ENCODE measurements around the gene PFKP. TPM values are rescaled to one million over a fixed set of nuclear protein-coding genes. Genes with fewer than 3 reads are reported as not detected.
A peak's percentile ranks its signal among the peaks of the same experiment; 100 is the strongest.

PFKP gene
- total RNA-seq, 1 donor from 2014 or later: 150 TPM

DNA sequence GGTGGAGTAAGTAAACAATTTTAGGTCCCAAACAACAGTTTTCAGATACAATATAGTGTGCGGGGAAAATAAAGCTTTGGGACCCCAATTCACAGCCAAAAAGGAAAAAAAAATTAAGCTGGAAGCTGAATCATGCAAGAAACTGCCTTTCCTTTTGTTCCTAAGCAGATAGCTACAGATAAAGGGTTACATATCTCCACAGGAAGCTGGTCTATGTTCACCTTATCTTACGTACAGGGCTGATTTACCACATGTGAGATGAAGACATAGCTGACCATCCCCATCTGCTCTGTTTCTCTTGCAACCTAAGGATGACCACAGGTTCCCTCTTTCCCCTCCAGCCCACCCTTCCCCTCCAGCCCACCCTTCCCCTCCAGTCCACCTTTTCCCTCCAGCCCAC lies 14.2 kb upstream of the PFKP start:
- no peaks in the 10 kb centered on the region for H3K9me3 Mint-ChIP-seq (ENCODE audit: unreplicated experiment)
- TF ChIP-seq, protein P1, sequence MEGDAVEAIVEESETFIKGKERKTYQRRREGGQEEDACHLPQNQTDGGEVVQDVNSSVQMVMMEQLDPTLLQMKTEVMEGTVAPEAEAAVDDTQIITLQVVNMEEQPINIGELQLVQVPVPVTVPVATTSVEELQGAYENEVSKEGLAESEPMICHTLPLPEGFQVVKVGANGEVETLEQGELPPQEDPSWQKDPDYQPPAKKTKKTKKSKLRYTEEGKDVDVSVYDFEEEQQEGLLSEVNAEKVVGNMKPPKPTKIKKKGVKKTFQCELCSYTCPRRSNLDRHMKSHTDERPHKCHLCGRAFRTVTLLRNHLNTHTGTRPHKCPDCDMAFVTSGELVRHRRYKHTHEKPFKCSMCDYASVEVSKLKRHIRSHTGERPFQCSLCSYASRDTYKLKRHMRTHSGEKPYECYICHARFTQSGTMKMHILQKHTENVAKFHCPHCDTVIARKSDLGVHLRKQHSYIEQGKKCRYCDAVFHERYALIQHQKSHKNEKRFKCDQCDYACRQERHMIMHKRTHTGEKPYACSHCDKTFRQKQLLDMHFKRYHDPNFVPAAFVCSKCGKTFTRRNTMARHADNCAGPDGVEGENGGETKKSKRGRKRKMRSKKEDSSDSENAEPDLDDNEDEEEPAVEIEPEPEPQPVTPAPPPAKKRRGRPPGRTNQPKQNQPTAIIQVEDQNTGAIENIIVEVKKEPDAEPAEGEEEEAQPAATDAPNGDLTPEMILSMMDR (IDR thresholded peaks at IDR 0.05): no peak
- H3K4me1 Mint-ChIP-seq (ENCODE audit: unreplicated experiment): peaks cover 47% of the 10 kb centered on the region
- no peak for DNase-seq (ENCODE audit: extremely low spot score, unreplicated experiment)
- no peak overlapping the region for H3K27ac Mint-ChIP-seq (ENCODE audit: unreplicated experiment)
- H3K36me3 Mint-ChIP-seq (ENCODE audit: unreplicated experiment): no peaks in the 10 kb centered on the region
- H3K4me3 Mint-ChIP-seq (ENCODE audit: unreplicated experiment): no peak overlapping the region
- H3K27me3 Mint-ChIP-seq (ENCODE audit: unreplicated experiment): no peaks in the 10 kb centered on the region

- Mint-ChIP-seq H3K36me3 (ENCODE audit: unreplicated experiment) (no peaks in the 10 kb centered on the region), H3K4me1 (ENCODE audit: unreplicated experiment) (peaks cover 37% of the 10 kb centered on the region), H3K4me3 (ENCODE audit: unreplicated experiment) (no peak overlapping the region), H3K27ac (ENCODE audit: unreplicated experiment) (peak overlapping the region; percentile 52), H3K27me3 (ENCODE audit: unreplicated experiment) (no peaks in the 10 kb centered on the region), H3K9me3 (ENCODE audit: unreplicated experiment) (no peaks in the 10 kb centered on the region)
- TF ChIP-seq, protein P1 (IDR thresholded peaks at IDR 0.05): no peak
- no peak for DNase-seq (ENCODE audit: extremely low spot score, unreplicated experiment)
Measured at GRCh38 chr10:3054183-3054850, 13.0 kb upstream of the PFKP start.

GRCh38 chr10:3054851-3055199 lies 12.5 kb upstream of the PFKP start:
- no peak for DNase-seq (ENCODE audit: extremely low spot score, unreplicated experiment)
- Mint-ChIP-seq H3K4me1 (ENCODE audit: unreplicated experiment) (peaks cover 33% of the 10 kb centered on the region), H3K4me3 (ENCODE audit: unreplicated experiment) (no peak overlapping the region), H3K9me3 (ENCODE audit: unreplicated experiment) (no peaks in the 10 kb centered on the region), H3K36me3 (ENCODE audit: unreplicated experiment) (no peaks in the 10 kb centered on the region), H3K27ac (ENCODE audit: unreplicated experiment) (no peak overlapping the region), H3K27me3 (ENCODE audit: unreplicated experiment) (no peaks in the 10 kb centered on the region)
- TF ChIP-seq, protein P1 (IDR thresholded peaks at IDR 0.05): no peak

GRCh38 chr10:3056280-3057037 lies 10.9 kb upstream of the PFKP start:
- no peaks in the 10 kb centered on the region for H3K27me3 Mint-ChIP-seq (ENCODE audit: unreplicated experiment)
- TF ChIP-seq, protein P1 (IDR thresholded peaks at IDR 0.05): no peak
- no peak overlapping the region for H3K4me3 Mint-ChIP-seq (ENCODE audit: unreplicated experiment)
- no peak overlapping the region for H3K27ac Mint-ChIP-seq (ENCODE audit: unreplicated experiment)
- H3K4me1 Mint-ChIP-seq (ENCODE audit: unreplicated experiment): peaks cover 29% of the 10 kb centered on the region
- H3K9me3 Mint-ChIP-seq (ENCODE audit: unreplicated experiment): no peaks in the 10 kb centered on the region
- no peaks in the 10 kb centered on the region for H3K36me3 Mint-ChIP-seq (ENCODE audit: unreplicated experiment)
- DNase-seq (ENCODE audit: extremely low spot score, unreplicated experiment): no peak

DNA sequence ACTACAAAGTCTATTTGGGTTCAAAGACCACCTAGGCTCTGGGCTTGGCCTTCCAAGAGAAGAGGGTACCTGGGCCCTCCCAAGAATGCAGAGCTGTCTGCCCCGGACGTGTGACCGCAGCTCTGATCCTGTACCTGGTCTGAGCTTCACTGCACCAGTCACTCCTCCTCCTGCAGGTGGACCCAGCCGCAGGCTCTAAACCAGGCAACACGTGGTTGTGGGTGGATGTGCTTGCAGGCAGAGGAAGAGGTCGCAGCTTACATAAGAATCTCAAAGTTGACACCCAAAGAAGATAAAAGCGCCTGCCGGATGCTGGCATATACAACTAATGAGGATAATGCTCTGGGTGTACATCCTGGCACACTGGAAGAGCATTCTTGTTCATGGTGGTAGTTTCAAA lies 9.4 kb upstream of the PFKP start:
- no peaks in the 10 kb centered on the region for H3K27me3 Mint-ChIP-seq (ENCODE audit: unreplicated experiment)
- TF ChIP-seq, protein P1 (IDR thresholded peaks at IDR 0.05): no peak
- DNase-seq (ENCODE audit: extremely low spot score, unreplicated experiment): no peak
- no peak overlapping the region for H3K27ac Mint-ChIP-seq (ENCODE audit: unreplicated experiment)
- H3K36me3 Mint-ChIP-seq (ENCODE audit: unreplicated experiment): no peaks in the 10 kb centered on the region
- H3K4me1 Mint-ChIP-seq (ENCODE audit: unreplicated experiment): peaks cover 22% of the 10 kb centered on the region
- H3K4me3 Mint-ChIP-seq (ENCODE audit: unreplicated experiment): no peak overlapping the region
- no peaks in the 10 kb centered on the region for H3K9me3 Mint-ChIP-seq (ENCODE audit: unreplicated experiment)
